Mononuclear cell (primary cell): Measurements from ENCODE around the gene WDR49. TPM values are rescaled to one million over a fixed set of nuclear protein-coding genes. Genes with fewer than 3 reads are reported as not detected.

ENCODE experiments used
- H3K27me3 ChIP-seq: 2 replicates; pipeline ENCODE4 v1.6.0; 2011; ENCODE audit warnings: low read length, control low read depth; ENCODE audit not compliant: insufficient read depth
- H3K4me1 ChIP-seq: 2 replicates; pipeline ENCODE4 v1.5.1; 2011; ENCODE audit warnings: mild to moderate bottlenecking, low read length, control low read depth; ENCODE audit not compliant: insufficient read depth
- H3K4me3 ChIP-seq: 2 replicates; pipeline ENCODE4 v1.5.1; 2011; ENCODE audit warnings: mild to moderate bottlenecking, low read length, moderate library complexity
- H3K9me3 ChIP-seq: 2 replicates; pipeline ENCODE4 v1.5.1; 2011; ENCODE audit warnings: low read depth, mild to moderate bottlenecking, control low read depth, low read length
- total RNA-seq: library from RNA; depleted of rRNA; stranded (reverse); fragments of >200 nt; gene quantifications from one replicate; pipeline ENCODE4 v1.2.3, GENCODE V29; 2012

Gene WDR49
- 4.8 TPM for total RNA-seq

DNA sequence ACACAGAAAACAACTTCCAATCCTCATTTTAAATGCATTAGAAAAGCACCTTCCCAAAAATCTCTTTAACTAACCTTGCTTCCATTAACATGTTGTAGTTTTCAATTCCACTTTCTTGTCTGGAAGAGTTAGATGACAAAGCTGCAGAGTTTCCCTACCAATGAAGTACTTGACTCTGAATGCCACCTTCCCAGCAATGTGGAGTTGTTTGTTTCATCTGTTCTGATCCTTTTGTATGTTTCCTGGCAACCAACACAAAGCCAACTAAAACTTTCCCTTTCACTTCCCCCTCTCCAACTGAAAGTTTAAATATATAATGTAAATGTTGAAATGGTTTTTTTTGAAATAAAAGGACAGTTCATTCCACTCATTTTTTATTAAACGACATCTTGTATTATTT is at the start of gene WDR49:
Gene WDR49 (minus strand): TSS at position 183 of the 400 bp plus-strand sequence. CDS start 517 bp downstream, outside the sequence.
- Histone ChIP-seq H3K4me1 (peaks cover 29% of the 10 kb centered on the region), H3K4me3 (peak within 1 kb of the TSS; percentile 0), H3K9me3 (no peaks in the 10 kb centered on the region), H3K27me3 (no peaks in the 10 kb centered on the region)

DNA sequence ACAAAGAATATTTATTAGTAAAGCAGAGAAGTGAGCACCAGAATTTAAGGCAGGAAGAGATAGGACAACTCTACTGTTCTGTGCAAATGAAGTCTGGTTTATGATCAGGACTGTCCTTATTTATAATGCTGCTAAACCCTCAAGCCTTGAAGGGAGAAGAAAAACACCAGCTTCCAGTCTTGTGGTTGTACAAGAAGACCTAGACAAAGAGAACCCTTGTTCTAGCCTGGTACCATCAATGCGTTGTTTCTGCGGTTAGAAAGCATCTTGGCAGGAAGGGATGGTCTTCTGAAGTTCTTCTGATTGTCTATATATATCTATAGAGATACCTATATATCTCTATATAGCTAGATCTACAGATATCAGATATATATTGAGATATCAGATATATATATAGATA is 47.2 kb upstream of the WDR49 start:
- Histone ChIP-seq H3K4me3 (no peak overlapping the region), H3K4me1 (no peaks in the 10 kb centered on the region), H3K9me3 (no peaks in the 10 kb centered on the region), H3K27me3 (no peaks in the 10 kb centered on the region)

DNA sequence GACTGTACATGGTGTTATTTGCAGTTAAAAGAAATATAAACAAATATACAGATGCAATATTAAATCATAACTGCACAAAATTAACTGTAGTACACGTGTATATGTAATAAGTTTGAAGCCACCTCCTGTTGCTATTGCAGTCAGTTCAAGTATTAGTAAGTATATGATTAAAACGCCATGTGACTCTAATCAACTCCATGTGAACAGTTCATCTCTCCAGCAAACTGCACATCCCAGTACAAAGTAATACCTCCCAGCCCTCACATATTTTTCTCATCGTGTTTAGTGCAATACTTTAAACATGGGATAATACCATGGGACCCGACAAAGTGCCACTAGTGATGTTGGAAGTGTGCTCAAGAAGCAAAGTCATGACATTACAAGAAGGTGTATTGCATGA is 46.3 kb upstream of the WDR49 start:
- H3K27me3 ChIP-seq, result no peaks in the 10 kb centered on the region
- H3K4me1 ChIP-seq, result no peaks in the 10 kb centered on the region
- H3K9me3 ChIP-seq, result no peaks in the 10 kb centered on the region
- no peak overlapping the region for H3K4me3 ChIP-seq

DNA sequence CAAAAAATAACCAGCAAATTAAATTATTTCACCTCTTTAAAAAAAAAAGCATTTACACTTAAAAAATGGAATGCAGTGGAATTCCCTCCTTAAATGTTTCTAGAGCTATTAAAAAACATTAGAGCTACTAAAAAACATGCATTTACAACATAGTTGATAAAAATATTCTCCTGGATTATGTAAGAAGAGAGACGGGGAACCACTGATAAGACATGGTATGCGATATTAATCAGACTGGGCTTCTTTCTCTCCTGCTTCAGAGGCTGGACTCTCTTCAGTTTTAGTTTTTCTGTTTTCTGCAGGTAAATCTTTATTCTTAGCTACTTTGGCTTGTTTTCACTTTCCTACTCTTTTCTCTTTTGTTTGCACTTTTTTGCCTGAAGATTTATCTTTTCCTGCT is 40.4 kb upstream of the WDR49 start:
- Histone ChIP-seq H3K27me3 (no peaks in the 10 kb centered on the region), H3K9me3 (no peaks in the 10 kb centered on the region), H3K4me3 (no peak overlapping the region), H3K4me1 (peaks cover 4% of the 10 kb centered on the region)

DNA sequence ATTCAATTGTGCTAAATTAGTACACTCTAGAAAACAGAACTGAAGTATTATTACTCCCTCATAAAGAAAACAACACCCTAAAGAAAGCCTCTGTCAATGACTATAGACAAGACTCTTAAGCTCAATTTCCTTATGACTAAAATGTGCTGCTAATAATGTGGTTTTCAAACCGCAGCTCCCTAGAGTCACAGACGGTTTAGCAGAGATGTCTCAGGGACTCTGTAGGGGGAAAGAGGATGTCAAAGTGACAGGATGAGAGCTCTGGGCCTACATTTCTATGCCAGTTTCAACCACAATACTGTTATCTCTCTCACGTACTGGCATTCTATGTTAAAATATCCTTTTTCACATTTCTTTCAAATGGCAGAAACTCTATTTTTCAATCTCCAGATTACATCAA is 37.6 kb upstream of the WDR49 start:
- no peak overlapping the region for H3K4me3 ChIP-seq
- peaks cover 4% of the 10 kb centered on the region for H3K4me1 ChIP-seq

DNA sequence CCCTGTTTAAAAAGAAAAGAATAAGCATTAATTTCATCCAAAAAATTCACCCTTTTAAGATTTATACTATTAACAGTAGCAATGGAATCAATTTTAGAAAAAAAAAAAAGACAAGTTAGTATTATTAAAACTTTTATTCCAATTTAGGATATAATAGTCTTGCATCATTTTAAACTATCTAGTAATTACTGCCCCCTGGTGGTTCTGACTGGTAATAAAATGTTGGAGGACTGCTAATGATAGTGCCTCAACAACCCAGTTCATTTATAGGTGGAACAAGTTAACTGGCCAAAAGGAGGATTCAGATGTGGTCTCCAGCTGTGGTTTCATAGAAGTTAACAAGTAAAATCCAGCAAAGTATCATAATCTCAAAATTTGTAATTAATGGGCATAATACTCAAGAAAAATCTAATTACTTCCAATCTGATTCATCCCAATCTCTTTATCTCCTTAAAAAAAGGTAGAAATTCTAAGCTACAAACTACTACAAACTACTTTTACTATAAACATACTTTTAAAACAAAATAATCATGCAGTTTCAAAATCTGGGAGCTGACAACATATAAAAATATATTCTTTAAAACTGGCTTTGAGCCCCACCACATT is 30.7 kb upstream of the WDR49 start:
- no peaks in the 10 kb centered on the region for H3K27me3 ChIP-seq
- no peaks in the 10 kb centered on the region for H3K9me3 ChIP-seq
- H3K4me3 ChIP-seq, result no peak overlapping the region
- H3K4me1 ChIP-seq, result no peaks in the 10 kb centered on the region

More for the DNA sequence above, 37.6 kb upstream of the WDR49 start:
- H3K27me3 ChIP-seq, result no peaks in the 10 kb centered on the region
- H3K9me3 ChIP-seq, result no peaks in the 10 kb centered on the region

DNA sequence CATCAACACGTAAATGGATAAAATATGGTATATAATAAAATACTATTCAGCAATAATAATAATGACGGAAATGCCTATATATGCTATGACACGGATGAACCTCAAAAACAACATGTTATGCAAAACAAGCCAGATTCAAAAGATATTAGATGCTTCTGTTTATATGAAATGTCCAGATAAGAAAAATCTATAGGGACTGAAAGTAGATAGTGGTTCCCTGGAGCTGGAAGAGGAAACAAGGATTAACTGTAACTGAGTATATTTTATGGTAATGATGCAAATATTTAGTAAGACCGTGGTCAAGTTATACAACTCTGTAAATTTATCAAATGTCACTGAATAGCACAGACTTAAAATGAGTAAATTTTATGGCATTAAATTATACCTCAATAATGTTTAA is 25.8 kb upstream of the WDR49 start:
- H3K27me3 ChIP-seq, result no peaks in the 10 kb centered on the region
- H3K9me3 ChIP-seq, result peaks cover 21% of the 10 kb centered on the region
- no peaks in the 10 kb centered on the region for H3K4me1 ChIP-seq

DNA sequence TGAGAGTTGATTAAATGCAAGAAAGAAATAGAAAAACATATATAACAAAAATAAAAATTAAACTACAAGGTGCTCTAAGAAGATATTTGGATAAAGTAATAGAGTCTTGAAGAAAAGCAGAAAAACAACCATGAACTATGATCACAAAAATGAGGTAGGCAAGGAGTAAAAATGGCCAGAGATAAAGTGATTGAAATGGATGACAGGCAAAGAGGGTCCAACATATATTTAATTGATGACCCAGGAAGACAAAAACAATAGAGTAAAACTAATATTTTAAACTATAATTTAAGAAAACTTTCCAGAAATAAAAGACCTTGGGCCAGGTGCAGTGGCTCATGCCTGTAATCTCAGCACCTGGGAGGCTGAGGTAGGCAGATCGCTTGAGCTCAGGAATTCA is 22.1 kb upstream of the WDR49 start:
- Histone ChIP-seq H3K4me3 (no peak overlapping the region), H3K9me3 (peaks cover 21% of the 10 kb centered on the region), H3K4me1 (no peaks in the 10 kb centered on the region), H3K27me3 (no peaks in the 10 kb centered on the region)

More for the DNA sequence above, 25.8 kb upstream of the WDR49 start:
- H3K4me3 ChIP-seq, result no peak overlapping the region

DNA sequence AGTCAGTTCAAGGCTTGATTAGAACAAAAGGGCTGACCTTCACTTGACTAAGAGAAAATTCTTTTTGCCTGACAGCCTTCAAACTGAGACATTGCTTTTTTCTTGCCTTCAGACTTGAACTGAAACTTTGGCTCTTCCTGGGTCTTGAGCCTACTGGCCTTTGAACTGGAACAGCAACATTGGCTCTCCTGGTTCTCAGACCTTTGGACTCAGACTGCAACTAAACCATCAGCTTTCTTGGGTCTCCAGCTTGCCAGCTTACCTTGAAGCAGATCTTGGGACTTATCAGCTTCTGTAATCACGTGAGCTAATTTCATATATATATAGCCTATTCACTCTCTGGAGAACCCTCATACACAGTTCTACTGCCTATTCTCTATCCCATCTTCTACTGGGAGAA is 19.5 kb upstream of the WDR49 start:
- H3K27me3 ChIP-seq, result no peaks in the 10 kb centered on the region
- peaks cover 21% of the 10 kb centered on the region for H3K9me3 ChIP-seq
- H3K4me3 ChIP-seq, result no peak overlapping the region
- no peaks in the 10 kb centered on the region for H3K4me1 ChIP-seq

DNA sequence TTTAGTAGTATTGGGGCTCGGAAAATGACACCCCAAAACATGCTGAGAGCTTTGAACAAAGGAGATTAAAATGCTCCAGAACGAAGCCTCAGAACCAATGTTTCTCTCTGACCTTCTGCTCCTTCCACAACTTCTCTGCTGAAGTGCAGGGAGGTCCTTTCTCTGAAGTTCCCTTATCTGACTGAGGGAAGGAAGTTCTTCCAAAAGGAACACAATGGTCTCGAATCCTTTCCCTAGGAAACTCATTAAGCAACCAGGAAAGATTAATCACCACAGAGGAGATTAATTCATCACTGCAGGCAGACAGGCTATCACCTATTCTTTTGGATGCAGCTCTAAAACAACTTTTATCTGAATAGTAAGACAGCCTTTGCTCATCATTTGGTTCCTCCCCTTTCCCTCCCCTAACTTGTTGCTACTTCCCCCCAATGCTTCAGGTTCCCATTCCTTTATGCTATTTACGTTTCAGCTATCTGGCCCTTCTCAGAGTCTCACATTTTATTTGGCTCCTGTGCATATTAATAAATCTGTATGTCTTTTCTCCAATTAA is 18.2 kb upstream of the WDR49 start:
- Histone ChIP-seq H3K27me3 (no peaks in the 10 kb centered on the region), H3K4me3 (no peak overlapping the region), H3K9me3 (peaks cover 16% of the 10 kb centered on the region), H3K4me1 (no peaks in the 10 kb centered on the region)

DNA sequence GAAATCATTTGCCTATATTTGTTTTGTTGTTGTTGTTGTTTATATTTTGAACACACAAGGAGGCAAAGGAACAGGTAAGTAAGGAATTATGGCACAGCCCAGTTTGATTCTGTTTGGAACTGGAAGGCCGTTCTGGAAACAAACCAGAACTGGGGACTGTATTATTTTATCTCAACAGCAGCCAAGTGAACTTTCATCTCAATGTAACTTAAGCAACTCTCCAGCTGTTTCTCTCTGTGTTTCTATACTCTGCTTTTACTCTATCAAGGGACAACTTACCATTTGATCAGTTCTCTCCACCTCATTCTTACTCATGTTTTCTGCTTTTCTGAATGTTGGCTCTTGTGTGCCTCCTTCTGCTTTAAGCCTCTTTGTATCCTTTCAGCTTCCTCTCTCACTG is 16.0 kb upstream of the WDR49 start:
- Histone ChIP-seq H3K9me3 (no peaks in the 10 kb centered on the region), H3K4me1 (no peaks in the 10 kb centered on the region), H3K27me3 (no peaks in the 10 kb centered on the region), H3K4me3 (no peak overlapping the region)

DNA sequence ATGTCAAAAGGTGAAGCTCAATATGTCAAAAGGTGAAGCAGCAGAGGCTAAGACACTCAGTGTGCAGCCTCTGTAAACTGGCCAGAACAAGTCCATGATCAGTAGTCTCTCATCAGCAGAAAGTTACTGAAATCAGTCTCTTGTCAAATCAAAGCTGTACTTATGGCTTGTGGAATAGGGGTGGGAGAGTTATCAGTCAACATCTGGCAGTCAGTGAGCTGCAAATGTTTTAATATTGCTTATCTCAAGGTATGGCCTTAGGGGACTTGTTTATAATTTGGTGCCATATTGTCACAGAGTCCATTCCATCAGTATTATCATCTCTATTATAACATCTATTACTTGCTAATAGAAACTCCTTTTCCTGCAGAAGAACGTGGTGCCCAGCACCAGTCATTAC is 14.9 kb upstream of the WDR49 start:
- Histone ChIP-seq H3K9me3 (no peaks in the 10 kb centered on the region), H3K4me3 (no peak overlapping the region), H3K4me1 (no peaks in the 10 kb centered on the region), H3K27me3 (no peaks in the 10 kb centered on the region)

DNA sequence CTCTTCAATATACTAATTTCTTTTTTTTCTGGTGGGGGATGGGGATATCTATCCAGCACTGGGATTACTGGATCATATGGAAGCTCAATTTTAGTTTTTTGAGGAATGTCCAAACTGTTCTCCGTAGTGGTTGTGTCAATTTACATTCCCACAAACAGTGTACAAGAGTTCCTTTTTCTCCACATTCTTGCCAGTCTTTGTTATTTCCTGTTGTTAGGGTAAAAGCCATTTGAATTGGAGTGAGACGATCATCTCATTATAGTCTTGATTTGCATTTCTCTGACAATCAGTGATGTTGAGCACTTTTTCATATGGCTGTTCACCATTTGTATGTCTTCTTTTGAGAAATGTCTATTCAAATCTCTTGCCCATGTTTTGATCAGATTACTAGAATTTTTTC is 12.8 kb upstream of the WDR49 start:
- H3K9me3 ChIP-seq, result no peaks in the 10 kb centered on the region
- H3K27me3 ChIP-seq, result no peaks in the 10 kb centered on the region
- H3K4me1 ChIP-seq, result no peaks in the 10 kb centered on the region
- H3K4me3 ChIP-seq, result no peak overlapping the region

DNA sequence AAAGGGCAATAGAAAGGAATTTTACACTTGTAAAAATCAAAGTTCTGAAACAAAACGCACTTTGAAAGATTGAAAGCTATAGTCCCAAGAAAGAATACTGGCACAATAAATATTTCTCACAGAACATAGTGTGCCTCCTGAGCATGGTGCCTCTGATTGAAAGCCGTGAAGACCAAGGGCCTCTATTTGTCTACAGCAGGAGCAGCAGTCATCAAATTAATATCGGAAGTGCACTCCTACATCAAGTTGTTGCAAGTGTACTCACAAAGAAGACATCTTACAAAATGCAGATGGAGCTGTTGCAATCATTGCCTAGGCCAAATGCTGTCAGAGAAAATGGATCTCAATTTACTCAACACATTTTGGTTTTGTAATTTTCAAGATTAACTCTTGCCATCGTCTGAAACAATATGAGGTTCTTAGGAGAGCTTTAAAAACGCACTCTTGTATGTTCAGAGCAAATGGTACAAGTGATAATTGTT is 9.2 kb upstream of the WDR49 start:
- H3K9me3 ChIP-seq, result no peaks in the 10 kb centered on the region
- no peaks in the 10 kb centered on the region for H3K4me1 ChIP-seq
- no peaks in the 10 kb centered on the region for H3K27me3 ChIP-seq
- H3K4me3 ChIP-seq, result no peak overlapping the region

DNA sequence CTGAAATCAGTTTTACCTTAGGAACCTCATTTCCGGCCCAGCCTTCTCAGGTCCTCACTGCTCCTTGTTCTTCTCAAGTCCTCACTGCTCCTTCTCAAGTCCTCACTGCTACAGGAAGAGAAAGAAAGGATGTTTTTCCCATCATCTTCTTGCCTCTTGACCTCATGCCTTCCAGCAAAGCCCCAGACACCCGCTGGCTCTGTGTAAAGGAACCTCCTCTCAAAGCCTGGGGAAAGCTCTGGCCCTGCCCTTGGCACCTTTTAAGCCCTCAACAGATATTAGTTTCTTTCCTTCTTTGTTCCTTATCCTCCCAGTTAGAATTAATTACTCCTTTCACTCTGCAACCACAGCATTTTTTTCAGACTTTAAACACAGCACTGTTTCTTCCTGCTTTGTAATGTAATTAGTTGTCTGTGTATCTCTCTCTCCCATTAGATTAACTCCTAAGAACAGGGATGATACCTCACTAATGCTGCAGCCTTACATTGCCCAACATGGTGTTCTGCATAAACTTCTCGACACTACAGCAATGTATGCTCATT is 4.0 kb upstream of the WDR49 start:
- Histone ChIP-seq H3K4me1 (peaks cover 6% of the 10 kb centered on the region), H3K27me3 (no peaks in the 10 kb centered on the region), H3K9me3 (no peaks in the 10 kb centered on the region), H3K4me3 (no peak overlapping the region)

DNA sequence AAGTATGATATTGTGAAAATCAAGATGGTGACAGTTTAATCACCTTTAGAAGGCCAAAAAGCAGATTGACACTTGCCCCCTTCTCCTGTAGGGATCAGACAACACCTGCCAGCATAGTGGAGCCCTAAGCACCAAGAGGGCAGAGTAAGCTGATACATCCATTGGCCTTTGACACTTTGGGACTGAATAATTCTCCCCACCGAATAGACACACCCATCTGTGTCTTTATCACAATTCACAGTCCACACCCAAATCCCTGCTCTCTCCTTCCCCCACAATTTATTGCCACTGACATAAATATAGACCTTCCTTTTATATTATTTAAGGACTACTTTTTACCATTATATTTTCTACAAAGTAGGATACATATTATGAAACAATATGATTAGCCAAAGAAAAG is 3.1 kb upstream of the WDR49 start:
- peaks cover 11% of the 10 kb centered on the region for H3K4me1 ChIP-seq
- H3K4me3 ChIP-seq, result no peak overlapping the region
- no peaks in the 10 kb centered on the region for H3K9me3 ChIP-seq
- no peaks in the 10 kb centered on the region for H3K27me3 ChIP-seq
